ENCODE measurements around the gene MEG3.

GRCh38 chr14:100827101-100828021 is 1.4 kb downstream of the MEG3 start:
- TF ChIP-seq GATA2 (IDR thresholded peaks at IDR 0.05; ENCODE audit: low read depth, low read length) (no peak), GATA3 (IDR thresholded peaks at IDR 0.05; ENCODE audit: low read depth, low read length) (no peak)
